Testis (tissue), 2 donors: ENCODE results near the gene TIGD3.

Experiments
- POLR2A ChIP-seq: fragments of 450-650 bp; IDR thresholded peaks from one replicate; pipeline ENCODE4 v1.6.1; 2017; ENCODE audit warnings: antibody characterized with exemption, mild to moderate bottlenecking, moderate library complexity
- TF ChIP-seq, protein P1 (sequence below), 3 experiments: fragments of 450-650 bp in 2 of 3; fragments of 200-600 bp in 1 of 3; sonication (generic) in 1 of 3; IDR thresholded peaks; one replicate each; pipeline ENCODE4 v1.5.1; 2016 to 2019; ENCODE audit warnings: antibody characterized with exemption in 3 of 3, mild to moderate bottlenecking in 2 of 3, moderate library complexity in 1 of 3

DNA sequence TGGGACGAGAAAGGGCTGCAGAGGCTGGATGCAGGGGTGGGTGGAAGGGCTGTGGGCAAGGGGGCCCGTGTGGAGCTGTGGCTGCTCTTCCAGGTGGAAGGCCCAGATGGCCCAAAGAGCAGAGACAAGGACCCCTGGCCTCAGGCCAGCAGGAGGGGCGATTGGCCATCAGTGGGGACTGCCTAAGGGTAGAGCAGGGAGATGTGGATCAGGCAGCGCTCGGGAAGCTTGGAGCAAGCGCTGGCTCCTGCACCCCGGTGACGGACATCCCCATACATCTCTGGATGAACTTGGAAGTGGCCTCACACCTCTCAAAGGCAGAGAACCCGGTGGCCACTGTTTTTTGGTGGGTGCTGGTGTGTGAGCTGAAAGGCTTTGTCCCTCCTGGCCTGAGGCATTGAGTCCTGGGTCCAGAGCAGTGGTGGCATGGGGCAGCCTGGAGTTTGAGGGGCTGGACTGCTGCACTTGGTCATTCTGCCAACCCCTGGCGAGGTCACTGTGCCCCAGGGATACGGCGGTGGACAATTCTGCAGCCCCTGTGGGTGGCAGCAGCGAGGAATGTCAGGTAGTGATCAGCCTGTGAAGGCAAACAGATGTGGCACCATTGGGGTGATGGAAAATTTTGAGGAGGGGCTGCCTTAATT lies 37.8 kb downstream of the TIGD3 start:
- TF ChIP-seq, protein P1, sequence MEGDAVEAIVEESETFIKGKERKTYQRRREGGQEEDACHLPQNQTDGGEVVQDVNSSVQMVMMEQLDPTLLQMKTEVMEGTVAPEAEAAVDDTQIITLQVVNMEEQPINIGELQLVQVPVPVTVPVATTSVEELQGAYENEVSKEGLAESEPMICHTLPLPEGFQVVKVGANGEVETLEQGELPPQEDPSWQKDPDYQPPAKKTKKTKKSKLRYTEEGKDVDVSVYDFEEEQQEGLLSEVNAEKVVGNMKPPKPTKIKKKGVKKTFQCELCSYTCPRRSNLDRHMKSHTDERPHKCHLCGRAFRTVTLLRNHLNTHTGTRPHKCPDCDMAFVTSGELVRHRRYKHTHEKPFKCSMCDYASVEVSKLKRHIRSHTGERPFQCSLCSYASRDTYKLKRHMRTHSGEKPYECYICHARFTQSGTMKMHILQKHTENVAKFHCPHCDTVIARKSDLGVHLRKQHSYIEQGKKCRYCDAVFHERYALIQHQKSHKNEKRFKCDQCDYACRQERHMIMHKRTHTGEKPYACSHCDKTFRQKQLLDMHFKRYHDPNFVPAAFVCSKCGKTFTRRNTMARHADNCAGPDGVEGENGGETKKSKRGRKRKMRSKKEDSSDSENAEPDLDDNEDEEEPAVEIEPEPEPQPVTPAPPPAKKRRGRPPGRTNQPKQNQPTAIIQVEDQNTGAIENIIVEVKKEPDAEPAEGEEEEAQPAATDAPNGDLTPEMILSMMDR (IDR thresholded peaks at IDR 0.05): no peak
- no peak for TF ChIP-seq POLR2A
